ENCODE data around the gene FBXL16. TPM values are rescaled to one million over a fixed set of nuclear protein-coding genes. Genes with fewer than 3 reads are reported as not detected.
A peak's percentile ranks its signal among the peaks of the same experiment; 100 is the strongest.

FBXL16 gene
- total RNA-seq, 1 experiment from 2014 or later = 40.5 TPM

DNA sequence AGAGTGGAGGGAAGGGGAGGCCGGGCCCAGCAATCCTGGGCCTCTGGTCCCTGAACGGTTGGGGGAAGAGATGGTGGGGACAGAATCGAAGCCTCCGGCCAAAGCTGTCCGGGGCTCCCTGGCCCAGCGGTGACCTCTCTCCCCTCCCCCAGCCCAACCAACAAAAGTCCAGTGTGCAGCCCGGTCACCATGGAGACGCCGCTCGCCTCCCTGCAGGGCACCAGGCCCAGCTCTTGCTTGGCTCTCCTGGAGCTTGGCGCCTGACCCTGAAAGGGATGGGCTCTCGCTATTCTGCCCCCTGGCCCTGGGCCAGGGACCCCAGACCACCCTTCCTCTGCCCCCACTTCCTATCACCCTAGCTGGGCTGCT, 10.6 kb upstream of the FBXL16 start:
- POLR2A ChIA-PET = interaction anchor here (0.6 to 8.8 kb wide), 14 partner anchors 8 to 123 kb away, joined by 3 to 124 read pairs (median 4); partner anchors contain the start of genes ANTKMT, CCDC78, CHTF18 and CIAO3
- DNase-seq (ENCODE audit: unreplicated experiment) = peak; percentile 44
- Mint-ChIP-seq H3K4me1 (ENCODE audit: insufficient read depth, unreplicated experiment) (peaks cover 16% of the 10 kb centered on the region), H3K27me3 (ENCODE audit: insufficient read depth, unreplicated experiment) (no peaks in the 10 kb centered on the region), H3K27ac (ENCODE audit: low read depth, unreplicated experiment) (no peak overlapping the region), H3K4me3 (ENCODE audit: unreplicated experiment) (peak overlapping the region; percentile 76), H3K36me3 (ENCODE audit: insufficient read depth, unreplicated experiment) (peaks cover 26% of the 10 kb centered on the region), H3K9me3 (ENCODE audit: unreplicated experiment) (no peaks in the 10 kb centered on the region)
- CTCF ChIA-PET = interaction anchor here (0.6 to 2.0 kb wide), 8 partner anchors 9 to 1233 kb away, joined by 3 to 6 read pairs (median 3); partner anchors contain the start of gene CCDC78
- TF ChIP-seq, protein P1, sequence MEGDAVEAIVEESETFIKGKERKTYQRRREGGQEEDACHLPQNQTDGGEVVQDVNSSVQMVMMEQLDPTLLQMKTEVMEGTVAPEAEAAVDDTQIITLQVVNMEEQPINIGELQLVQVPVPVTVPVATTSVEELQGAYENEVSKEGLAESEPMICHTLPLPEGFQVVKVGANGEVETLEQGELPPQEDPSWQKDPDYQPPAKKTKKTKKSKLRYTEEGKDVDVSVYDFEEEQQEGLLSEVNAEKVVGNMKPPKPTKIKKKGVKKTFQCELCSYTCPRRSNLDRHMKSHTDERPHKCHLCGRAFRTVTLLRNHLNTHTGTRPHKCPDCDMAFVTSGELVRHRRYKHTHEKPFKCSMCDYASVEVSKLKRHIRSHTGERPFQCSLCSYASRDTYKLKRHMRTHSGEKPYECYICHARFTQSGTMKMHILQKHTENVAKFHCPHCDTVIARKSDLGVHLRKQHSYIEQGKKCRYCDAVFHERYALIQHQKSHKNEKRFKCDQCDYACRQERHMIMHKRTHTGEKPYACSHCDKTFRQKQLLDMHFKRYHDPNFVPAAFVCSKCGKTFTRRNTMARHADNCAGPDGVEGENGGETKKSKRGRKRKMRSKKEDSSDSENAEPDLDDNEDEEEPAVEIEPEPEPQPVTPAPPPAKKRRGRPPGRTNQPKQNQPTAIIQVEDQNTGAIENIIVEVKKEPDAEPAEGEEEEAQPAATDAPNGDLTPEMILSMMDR (IDR thresholded peaks at IDR 0.05; ENCODE audit: unreplicated experiment) = no peak
- intact Hi-C loops (cut with micrococcal nuclease) = no loop called here
- no TSS peak for BruUV-seq (replicated peaks)

DNA sequence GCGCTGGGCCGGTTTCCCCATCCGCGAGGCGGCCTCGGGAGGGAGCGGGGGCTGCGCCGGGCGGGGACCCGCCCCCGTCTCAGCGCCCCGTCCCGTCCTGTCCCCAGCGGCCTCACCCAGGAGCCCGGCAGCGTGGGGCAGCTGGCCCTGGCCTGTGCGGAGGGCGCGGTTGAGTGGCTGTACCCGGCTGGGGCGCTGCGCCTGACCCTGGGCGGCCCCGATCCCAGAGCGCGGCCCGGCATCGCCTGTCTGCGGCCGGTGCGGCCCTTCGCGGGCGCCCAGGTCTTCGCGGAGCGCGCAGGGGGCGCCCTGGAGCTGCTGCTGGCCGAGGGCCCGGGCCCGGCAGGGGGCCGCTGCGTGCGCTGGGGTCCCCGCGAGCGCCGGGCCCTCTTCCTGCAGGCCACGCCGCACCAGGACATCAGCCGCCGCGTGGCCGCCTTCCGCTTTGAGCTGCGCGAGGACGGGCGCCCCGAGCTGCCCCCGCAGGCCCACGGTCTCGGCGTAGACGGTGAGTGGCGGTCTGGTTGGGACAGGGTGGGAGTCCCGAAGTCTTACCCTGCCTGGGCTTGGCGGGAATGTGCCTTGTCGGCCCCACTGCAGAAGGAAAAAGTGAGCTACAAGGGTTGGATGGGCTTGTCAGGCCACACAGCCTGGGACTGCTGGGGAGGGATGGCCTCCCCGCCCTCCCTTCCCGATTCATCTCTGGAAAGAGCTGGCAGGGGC, 10.0 kb upstream of the FBXL16 start:
- Mint-ChIP-seq H3K4me1 (ENCODE audit: insufficient read depth, unreplicated experiment) (peaks cover 16% of the 10 kb centered on the region), H3K27ac (ENCODE audit: low read depth, unreplicated experiment) (no peak overlapping the region), H3K9me3 (ENCODE audit: unreplicated experiment) (no peaks in the 10 kb centered on the region), H3K36me3 (ENCODE audit: insufficient read depth, unreplicated experiment) (peaks cover 27% of the 10 kb centered on the region), H3K27me3 (ENCODE audit: insufficient read depth, unreplicated experiment) (no peaks in the 10 kb centered on the region), H3K4me3 (ENCODE audit: unreplicated experiment) (peak overlapping the region; percentile 76)
- TF ChIP-seq, protein P1 (IDR thresholded peaks at IDR 0.05; ENCODE audit: unreplicated experiment) = no peak
- no TSS peak for BruUV-seq (replicated peaks)
- no peak for DNase-seq (ENCODE audit: unreplicated experiment)
- POLR2A ChIA-PET = interaction anchor here (0.6 to 8.8 kb wide), 23 partner anchors 8 to 705 kb away, joined by 3 to 124 read pairs (median 4); partner anchors contain the start of genes ANTKMT, CCDC78, CHTF18 and CIAO3
- intact Hi-C loops (cut with micrococcal nuclease) = no loop called here
- CTCF ChIA-PET = interaction anchor here (0.5 to 2.0 kb wide), 9 partner anchors 8 to 1233 kb away, joined by 3 to 6 read pairs (median 3); partner anchors contain the start of gene CCDC78

DNA sequence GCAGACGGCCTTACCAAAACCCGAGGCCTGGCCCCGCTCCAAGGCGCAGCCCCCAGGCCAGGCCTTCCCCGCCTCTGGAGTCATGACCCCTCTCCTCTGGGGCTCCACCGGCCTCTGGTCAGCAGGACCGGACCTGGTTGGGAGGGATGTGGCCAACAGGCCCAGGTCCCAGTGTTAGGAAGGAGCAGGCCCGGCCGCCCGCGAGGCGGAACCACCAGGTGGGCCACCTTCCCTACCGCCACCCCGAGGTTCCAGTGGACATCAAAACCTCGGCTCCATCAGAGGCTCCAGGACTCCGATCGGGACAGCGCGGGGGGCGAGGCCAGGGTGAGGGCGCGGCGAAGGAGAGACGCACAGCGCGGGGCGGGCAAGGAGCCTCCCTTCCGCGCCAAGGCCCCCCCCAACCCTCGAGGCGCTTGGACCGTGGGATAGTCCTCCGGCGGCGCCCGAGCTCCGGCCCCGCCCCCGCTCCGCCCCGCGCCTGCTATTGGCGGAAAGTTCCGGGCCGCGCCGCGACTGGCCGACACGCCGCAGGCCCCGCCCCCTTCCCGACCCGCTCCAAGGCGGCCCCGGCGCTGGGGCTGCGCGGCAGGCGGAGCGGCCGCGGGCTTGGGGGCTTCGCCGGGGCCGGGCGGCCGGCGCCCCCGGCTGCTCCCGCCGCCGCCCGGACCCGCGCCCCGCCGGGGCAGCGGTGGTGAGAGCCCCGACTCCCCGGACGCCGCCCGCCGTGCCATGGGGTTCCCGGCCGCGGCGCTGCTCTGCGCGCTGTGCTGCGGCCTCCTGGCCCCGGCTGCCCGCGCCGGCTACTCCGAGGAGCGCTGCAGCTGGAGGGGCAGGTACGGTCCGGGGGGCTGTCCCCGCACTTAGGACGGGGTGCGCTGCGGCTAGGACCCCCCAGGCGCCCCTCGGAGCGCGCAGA, 9.2 kb upstream of the FBXL16 start, which contains the start of gene METRN:
METRN (plus strand) TSS at position 561 of the 919 bp plus-strand sequence; CDS start at position 733, 172 bp downstream.
- peak; percentile 83 for DNase-seq (ENCODE audit: unreplicated experiment)
- CTCF ChIA-PET = interaction anchor here (0.5 to 1.6 kb wide), 5 partner anchors 8 to 71 kb away, joined by 3 to 6 read pairs (median 4); no protein-coding TSS in a partner anchor
- intact Hi-C loops (cut with micrococcal nuclease) = no loop called here

More for the DNA sequence above, 9.2 kb upstream of the FBXL16 start, which contains the start of gene METRN:
- Mint-ChIP-seq H3K27me3 (ENCODE audit: insufficient read depth, unreplicated experiment) (no peaks in the 10 kb centered on the region), H3K36me3 (ENCODE audit: insufficient read depth, unreplicated experiment) (peaks cover 19% of the 10 kb centered on the region), H3K9me3 (ENCODE audit: unreplicated experiment) (no peaks in the 10 kb centered on the region), H3K4me1 (ENCODE audit: insufficient read depth, unreplicated experiment) (peaks cover 21% of the 10 kb centered on the region), H3K27ac (ENCODE audit: low read depth, unreplicated experiment) (peak within 1 kb of the TSS; percentile 16), H3K4me3 (ENCODE audit: unreplicated experiment) (peak within 1 kb of the TSS; percentile 76)
- no TSS peak for BruUV-seq (replicated peaks)
- TF ChIP-seq, protein P1 (IDR thresholded peaks at IDR 0.05; ENCODE audit: unreplicated experiment) = no peak
- POLR2A ChIA-PET = interaction anchor here (0.6 to 8.8 kb wide), 20 partner anchors 9 to 706 kb away, joined by 3 to 124 read pairs (median 4); partner anchors contain the start of genes ANTKMT, CCDC78, CHTF18 and CIAO3
